Measurements from ENCODE around the gene PRPF39.
"Not testable (repeated sequence)": the region's sequence is repeated elsewhere in the genome, so short reads cannot be mapped to it uniquely, and the experiment has no call there.

Gene PRPF39, protein sequence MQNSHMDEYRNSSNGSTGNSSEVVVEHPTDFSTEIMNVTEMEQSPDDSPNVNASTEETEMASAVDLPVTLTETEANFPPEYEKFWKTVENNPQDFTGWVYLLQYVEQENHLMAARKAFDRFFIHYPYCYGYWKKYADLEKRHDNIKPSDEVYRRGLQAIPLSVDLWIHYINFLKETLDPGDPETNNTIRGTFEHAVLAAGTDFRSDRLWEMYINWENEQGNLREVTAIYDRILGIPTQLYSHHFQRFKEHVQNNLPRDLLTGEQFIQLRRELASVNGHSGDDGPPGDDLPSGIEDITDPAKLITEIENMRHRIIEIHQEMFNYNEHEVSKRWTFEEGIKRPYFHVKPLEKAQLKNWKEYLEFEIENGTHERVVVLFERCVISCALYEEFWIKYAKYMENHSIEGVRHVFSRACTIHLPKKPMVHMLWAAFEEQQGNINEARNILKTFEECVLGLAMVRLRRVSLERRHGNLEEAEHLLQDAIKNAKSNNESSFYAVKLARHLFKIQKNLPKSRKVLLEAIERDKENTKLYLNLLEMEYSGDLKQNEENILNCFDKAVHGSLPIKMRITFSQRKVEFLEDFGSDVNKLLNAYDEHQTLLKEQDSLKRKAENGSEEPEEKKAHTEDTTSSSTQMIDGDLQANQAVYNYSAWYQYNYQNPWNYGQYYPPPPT

DNA sequence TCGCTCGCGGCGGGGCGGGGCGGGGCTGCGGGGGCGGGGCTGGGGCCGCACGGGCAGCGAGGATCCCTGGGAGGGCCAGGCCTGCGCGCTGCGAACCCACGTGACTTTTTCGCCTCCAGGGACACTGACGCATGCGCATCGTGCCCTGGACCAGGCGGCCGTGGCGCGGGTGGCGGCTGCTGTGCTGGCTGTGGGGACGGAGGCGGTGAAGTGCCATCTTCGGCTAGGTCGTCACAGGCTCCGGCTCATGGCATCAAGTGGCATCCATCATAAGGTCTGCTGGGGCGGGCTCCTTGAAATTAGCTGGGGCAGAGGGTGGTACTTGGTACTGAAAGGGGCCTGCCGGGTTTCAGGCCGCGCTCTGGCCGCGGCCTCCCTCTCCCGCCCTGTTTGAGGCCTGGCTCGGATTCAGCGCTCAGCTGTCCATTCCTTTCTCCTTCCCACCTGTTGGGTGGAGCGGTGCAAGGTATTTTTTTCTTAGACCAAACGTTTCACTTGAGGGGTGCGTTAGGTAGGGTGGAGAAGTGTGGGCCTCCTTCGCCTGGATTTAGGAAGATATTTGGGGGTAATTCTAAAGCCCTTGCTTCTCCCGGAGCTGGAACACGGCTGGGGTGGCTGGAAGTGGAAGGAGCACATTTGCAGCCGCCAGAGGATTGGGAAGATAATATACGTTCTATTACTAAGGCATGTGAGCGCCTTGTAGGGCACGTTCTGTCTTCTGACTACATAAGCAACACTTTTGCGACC is at the start of gene PRPF39:
PRPF39 (plus strand) TSS at position 141 of the 747 bp plus-strand sequence. CDS start 11,124 bp downstream, outside the sequence.
- peak; percentile 95 for DNase-seq (ENCODE audit: low spot score)

DNA sequence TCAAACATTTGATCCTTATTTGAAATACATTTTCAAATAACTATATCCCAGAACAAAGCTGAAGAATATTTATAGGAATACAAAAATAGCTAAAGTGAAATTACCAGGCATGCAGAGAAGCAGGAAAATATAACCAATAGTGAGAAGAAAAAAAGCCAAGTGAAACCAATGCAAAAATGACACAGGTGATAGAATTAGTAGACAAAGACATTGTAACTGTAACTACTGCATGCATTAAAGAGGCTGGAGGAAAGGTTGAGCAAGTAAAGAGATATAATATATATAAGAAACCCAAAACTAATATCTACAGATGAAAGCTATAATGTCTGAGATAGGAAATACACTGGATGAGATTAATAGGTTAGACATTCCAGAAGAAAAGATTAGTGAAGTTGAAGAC is 49.2 kb upstream of the PRPF39 start:
- DNase-seq (ENCODE audit: low spot score): no peak

DNA sequence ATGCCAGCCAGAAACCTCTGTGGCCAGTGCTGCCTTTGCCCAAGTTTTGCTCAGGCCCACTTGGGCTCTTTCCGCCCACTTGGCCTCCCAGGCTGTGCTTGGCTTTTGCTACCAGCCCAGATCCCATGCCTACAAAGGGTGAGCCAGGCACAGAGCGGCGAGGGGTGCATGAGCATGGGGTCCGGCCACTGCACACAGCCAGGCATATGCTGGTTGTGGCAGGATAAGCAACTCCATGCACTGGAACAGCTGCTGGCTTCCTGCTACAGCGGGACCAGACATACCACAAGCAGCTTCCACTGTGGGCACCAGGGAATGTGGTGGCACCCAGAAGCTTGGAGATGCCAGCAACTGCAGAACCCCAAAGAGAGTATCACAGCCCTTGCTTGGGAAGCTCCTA is 45.7 kb upstream of the PRPF39 start:
- no peak for DNase-seq (ENCODE audit: low spot score)

DNA sequence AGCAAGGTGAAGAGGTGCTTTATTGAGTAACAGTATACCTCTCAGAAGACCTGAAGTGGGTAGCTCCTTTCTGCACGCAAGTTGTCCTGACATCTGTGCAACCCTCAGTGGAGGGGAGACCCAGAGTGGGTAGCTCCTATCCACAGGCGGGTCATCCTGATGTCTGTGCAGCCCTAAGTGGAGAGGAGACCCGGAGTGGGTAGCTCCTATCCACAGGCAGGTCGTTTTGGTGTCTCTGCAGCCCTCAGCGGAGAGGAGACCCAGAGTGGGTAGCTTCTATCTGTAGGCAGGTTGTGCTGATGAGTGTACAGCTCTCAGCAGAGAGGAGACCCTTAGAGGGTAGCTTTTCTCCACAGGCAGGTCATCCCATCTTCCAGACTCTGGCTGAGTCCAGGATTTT is 45.1 kb upstream of the PRPF39 start:
- no peak for DNase-seq (ENCODE audit: low spot score)

DNA sequence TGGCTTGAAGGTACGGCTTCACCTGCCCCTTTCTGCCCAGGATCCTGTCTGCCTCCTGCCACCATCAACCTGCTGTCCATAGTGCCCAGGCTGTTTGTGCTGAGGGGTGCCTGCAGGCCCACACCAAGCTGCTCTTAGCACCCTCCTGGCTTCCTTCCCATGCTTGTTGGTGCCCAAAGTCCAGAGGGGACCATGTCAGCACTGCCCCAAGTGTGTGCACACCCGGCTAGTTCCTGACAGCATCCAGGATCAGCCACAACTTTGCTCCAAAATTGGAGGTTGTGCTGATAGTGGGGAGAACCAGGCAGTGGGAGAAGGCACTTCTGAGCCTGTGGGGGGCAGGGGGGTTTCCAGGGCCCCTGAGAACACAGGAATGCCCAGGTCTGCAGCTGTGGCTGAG is 44.5 kb upstream of the PRPF39 start:
- no peak for DNase-seq (ENCODE audit: low spot score)

DNA sequence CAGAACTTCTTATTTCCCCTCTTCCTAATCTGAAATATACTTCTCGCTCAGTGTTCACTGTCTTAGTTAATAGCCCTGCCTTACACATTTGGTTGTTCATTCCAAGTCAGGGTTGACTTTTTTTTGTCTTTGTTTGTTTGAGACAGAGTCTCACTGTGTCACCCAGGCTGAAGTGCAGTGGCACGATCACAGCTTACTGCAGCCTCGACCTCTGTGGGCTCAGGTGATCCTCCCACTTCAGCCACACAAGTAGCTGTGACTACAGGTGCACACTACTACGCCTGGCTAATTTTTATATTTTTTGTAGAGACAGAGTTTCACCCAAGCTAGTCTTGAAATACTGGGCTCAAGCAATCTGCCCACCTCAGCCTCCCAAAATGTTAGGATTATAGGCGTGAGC is 42.3 kb upstream of the PRPF39 start:
- DNase-seq (ENCODE audit: low spot score): no peak

DNA sequence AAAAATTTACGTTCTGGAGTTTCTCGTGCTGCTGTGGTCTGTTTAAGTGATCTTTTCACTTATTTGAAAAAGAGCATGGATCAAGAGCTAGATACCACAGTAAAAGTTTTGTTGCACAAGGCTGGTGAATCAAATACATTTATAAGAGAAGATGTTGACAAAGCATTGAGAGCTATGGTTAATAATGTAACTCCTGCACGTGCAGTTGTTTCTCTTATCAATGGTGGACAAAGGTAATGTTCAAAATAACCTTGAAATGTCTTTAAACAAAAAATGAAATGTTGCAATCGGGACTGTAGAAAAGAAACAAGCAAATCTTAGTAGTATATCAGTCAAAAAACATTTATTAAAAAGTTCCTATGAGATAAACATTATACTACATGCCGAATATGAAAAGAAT is 39.3 kb upstream of the PRPF39 start:
- DNase-seq (ENCODE audit: low spot score): no peak

DNA sequence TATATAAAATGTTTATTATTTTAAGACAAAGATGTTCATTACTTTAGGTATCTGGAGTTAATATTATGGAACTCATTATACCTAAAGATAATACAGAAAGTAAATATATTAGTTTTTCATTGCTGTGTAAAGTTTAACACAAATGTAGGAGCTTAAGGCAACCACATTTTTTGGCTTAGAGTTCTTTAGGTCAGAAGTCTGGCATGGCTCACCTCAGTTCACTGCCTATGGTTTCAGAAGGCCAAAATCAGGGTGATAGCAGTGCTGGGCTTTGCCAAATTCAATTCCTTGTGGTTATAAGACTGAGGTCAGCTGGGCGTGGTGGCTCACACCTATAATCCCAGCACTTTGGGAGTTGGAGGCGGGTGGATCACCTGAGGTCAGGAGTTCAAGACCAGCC is 35.5 kb upstream of the PRPF39 start:
- DNase-seq (ENCODE audit: low spot score): no peak

DNA sequence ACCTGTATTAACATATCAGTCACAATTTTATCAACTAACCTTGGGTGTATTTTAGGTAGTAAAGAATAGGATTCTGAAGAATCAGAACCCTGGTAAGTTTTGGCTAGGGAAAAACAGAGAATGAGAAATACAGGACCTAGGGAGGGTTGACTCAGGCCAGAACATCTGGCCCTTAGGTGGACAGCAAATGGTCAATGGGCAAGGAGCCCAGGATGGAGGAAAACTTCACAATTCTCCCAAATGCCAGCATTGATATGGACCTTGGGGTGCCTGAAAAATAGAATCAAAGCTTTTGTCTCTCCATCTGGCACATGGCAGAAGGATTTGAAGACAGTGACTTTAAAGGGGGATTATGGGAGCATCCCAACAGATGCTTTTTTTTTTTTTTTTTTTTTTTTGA is 32.7 kb upstream of the PRPF39 start:
- DNase-seq (ENCODE audit: low spot score): no peak

DNA sequence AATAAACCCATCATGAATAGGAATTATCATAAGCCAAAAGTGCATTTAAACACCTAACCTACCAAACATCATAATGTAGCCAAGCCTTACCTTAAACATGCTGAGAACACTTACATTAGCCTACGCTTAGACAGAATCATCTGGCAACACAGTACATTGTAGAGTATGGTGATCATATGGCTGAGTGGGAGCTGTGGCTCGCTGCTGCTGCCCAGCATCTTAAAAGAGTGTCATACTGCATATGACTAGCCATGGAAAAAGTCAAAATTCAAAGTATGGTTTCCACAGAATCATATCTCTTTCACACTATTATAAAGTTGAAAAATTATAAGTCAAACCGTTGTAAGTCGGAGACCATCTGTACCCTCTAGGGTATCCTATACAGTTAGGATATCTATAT is 32.0 kb upstream of the PRPF39 start:
- DNase-seq (ENCODE audit: low spot score): no peak

DNA sequence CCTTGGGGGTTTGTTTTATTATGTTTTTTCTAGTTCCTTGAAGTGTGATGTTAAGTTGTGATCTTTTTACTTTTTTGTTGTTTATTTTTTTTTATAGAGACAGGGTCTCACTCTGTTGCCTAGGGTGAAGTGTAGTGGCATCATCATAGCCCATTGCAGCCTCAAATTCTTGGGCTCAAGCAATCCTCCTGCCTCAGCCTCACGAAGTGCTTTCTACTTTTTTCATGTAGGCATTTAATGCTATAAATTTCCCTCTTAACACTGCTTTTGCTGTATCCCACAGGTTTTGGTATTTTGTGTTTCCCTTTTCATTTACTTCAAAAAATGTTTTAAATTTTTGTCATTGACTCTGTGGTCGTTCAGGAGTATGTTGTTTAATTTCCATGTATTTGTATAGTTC is 26.6 kb upstream of the PRPF39 start:
- no peak for DNase-seq (ENCODE audit: low spot score)

DNA sequence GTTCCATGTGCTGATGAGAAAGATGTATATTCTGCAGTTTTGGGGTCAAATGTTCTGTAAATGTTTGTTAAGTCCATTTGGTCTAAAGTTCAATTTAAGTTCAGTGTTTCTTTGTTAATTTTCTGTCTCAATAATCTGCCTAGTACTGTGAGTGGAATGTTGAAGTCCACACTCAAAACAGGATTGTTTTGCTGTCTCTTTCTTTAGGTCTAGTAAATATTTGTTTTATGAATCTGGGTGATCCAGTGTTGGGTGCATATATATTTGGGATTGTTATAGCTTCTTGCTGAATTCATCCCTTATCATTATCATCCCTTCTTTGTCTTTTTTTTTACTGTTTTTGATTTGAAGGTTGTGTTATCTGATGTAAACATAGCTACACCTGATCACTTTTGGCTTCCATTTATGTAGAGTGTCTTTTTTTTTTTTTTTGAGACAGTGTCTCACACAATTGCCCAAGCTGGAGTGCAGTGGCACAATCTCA is 26.0 kb upstream of the PRPF39 start:
- no peak for DNase-seq (ENCODE audit: low spot score)

DNA sequence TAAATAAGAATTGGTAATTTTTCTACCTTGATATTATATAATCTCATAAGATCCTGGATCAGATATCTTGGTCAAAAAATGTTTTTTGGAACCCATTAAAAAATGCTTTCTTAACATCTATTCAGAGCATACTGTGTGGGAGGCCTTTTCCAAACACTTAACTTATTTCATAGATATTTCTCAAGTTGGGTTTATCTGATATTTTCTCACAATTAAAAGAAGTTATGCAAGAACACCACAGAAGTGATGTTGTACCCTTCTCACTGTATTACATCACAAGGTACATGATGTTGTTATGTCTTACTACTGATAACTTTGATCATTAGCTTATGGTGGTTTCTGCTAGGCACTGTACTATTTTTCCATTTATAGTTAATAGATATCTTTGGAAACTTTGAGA is 23.4 kb upstream of the PRPF39 start:
- DNase-seq (ENCODE audit: low spot score): no peak

DNA sequence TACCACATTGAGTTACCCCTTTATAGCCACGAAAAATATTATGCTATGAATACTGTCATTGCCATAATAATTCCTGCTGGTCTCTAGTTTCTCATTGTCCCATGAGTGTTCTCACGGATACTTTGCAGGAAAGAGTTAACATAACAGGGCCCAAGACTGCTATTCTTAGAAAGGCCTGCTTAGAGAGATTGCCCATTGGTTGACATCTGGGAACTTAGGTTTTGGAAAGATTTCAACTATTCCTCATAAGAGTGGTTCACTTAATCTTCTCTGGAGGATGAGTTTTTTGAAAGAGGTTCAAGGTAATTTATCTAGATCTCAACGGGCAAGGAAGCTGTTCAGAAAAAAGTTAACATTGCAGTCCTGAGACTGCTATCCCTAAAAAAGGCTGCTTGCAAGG is 18.4 kb upstream of the PRPF39 start:
- DNase-seq (ENCODE audit: low spot score): no peak

DNA sequence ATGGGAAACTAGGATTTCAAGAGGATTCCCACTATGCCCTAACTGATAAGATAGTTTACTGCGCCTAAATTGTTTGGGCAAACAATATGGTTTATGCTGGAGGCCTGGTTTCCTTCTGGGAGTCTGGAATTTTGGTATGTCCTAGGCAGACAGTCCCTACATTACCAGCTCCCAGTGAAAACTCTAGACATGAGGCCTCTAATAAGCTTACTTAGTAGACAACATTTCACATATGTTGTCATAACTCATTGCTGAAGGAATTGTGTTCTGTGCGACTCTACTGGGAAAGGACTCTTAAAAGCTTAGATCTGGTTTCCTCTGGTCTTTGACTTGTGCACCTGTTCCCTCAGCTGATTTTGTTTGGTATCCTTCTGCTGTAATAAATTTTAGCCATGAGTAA is 18.0 kb upstream of the PRPF39 start:
- DNase-seq (ENCODE audit: low spot score): no peak

DNA sequence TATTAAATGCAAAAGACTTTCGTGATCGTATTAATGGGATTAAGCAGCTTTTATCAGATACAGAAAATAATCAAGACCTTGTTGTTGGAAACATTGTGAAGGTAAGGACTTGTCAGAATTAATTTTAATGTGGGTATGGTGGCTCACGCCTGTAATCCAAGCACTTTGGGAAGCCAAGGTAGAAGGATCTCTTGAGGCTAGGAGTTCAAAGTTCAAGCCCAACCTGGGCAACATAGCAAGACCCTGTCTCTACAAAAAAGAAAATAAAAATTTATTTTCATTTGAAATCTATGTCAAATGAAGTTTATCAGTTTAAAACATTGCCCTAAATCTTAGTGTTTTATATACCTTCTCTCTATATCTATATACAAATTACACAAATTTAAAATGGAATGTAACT is 17.2 kb upstream of the PRPF39 start:
- no peak for DNase-seq (ENCODE audit: low spot score)

DNA sequence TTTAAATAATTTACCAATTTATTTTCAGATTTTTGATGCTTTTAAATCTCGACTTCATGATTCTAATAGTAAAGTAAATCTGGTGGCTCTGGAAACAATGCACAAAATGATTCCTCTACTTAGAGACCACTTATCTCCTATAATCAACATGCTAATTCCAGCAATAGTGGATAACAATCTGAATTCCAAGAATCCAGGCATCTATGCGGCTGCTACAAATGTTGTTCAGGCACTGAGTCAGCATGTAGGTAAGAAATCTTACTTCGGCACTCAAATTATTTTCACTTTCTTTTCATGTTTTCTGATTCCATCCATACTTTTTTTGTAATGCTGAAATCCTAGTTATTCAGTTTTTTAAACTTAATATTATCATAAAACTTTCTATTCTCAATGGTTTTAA is 15.5 kb upstream of the PRPF39 start:
- DNase-seq (ENCODE audit: low spot score): no peak

DNA sequence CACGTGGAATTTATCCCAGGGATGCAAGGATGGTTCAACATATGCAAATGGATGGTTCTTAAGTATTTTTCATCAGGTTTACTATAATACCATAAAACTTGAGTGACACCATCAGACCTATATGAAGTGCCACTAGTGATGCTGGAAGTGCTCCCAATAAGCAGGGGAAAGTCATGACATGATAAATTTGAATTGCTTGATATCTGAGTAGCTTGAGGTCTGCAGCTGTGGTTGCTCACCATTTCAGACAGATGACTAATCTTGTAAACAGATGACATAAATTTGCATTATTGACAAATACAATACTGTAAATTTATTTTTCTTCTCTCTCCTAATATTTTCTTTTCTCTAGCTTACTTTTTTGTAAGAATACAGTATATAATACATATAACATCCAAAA is 13.7 kb upstream of the PRPF39 start:
- no peak for DNase-seq (ENCODE audit: low spot score)

DNA sequence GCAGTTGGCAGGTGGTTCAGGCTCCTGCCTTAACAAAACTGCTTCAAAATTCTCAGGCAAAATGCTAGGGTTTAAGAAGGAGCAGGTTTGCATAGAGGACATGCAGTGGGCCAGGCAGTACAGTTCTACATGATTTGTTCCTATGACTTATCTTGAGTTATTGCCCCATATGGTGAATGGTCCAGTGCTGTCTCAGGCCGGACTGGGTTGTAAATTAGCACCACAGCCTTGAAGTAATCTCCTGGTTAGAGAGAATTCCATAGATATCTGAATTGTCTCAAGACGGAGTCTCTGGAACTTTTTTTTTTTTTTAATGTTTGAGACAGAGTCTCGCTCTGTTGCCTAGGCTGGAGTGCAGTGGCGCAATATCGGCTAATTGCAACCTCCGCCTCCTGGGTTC is 11.8 kb upstream of the PRPF39 start:
- no peak for DNase-seq (ENCODE audit: low spot score)

DNA sequence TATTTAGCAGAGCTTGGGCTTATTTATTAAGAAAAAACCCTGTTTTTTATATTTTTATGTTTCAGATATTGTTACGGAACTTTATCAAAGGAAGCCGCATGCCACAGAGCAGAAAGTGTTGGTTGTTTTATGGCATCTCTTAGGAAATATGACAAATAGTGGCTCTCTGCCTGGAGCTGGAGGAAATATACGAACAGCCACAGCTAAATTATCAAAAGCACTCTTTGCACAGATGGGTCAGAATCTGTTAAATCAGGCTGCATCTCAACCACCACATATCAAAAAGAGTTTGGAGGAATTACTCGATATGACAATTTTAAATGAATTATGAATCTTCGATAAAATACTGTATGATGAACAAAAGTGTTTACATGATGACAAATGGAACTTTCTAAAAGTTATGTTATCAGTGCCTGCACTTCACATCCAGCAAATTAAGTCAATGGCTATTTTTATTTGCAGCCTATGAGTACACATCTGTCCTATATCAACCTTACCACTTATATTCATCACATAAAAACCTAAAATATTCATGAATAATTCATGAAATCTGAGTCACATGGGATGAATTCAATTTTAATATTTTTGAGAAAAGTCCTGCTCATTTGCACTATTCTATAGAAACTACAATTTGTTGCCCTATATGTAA is 10.6 kb upstream of the PRPF39 start:
- DNase-seq (ENCODE audit: low spot score): no peak

DNA sequence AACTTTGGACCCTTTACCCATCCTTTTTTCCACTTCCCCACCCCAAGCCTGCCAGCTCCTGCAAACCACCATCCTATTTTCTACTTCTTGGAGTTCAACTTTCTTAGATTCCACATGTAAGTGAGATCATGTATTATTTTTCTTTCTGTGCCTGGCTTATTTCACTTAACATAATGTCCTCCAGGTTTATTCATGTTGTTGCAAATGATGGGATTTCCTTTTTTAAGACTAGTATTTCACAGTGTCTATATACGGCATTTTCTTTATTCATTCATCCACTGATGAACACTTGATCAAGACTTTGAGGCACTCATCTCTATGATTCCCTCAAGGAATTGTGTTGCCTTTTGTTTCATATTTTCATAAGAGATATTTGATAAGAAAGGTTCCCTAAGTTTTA is 5.6 kb upstream of the PRPF39 start:
- no peak for DNase-seq (ENCODE audit: low spot score)

DNA sequence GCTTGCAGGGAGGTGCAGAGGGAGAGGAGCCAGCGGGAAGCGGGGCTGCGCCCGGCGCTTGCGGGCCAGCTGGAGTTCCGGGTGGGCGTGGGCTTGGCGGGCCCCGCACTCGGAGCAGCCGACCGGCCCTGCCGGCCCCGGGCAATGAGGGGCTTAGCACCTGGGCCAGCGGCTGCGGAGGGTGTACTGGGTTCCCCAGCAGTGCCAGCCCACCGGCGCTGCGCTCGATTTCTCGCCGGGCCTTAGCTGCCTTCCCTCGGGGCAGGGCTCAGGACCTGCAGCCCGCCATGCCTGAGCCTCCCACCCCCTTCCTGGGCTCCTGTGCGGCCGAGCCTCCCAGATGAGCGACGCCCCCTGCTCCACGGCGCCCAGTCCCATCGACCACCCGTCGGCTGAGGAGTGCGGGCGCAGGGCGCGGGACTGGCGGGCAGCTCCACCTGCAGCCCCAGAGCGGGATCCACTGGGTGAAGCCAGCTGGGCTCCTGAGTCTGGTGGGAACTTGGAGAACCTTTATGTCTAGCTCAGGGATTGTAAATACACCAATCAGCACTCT is 3.4 kb upstream of the PRPF39 start:
- DNase-seq (ENCODE audit: low spot score): not testable (repeated sequence)

Measured in kidney tubule cell (primary cell).